Right atrium auricular region (tissue), 2 donors: ENCODE data around the gene DNASE1L1. TPM values are rescaled to one million over a fixed set of nuclear protein-coding genes. Genes with fewer than 3 reads are reported as not detected.
A peak's percentile ranks its signal among the peaks of the same experiment; 100 is the strongest.

ENCODE experiments used
- DNase-seq: peaks from one replicate; pipeline ENCODE4 v3.0.0-alpha.2; 2019; ENCODE audit warnings: low spot score
- H3K27ac ChIP-seq, 2 donors: fragments of 200-600 bp; sonication (generic); 1 replicate in 1 of 2; 2 replicates in 1 of 2; pipeline ENCODE4 v1.5.1; 2016 to 2019
- H3K27me3 ChIP-seq, 2 donors: fragments of 200-600 bp; sonication (generic); one replicate each; pipeline versions ENCODE4 v1.5.1 to v1.6.0; 2017 to 2019
- H3K36me3 ChIP-seq: fragments of 200-600 bp; sonication (generic); one replicate; pipeline ENCODE4 v1.5.1; 2016
- H3K4me1 ChIP-seq, 2 donors: fragments of 200-600 bp; sonication (generic); one replicate each; pipeline versions ENCODE4 v1.5.1 to v1.6.0; 2017 to 2019
- H3K4me3 ChIP-seq, 2 donors: fragments of 200-600 bp; sonication (generic); 1 replicate in 1 of 2; 2 replicates in 1 of 2; pipeline ENCODE4 v1.5.1; 2017 to 2019; ENCODE audit warnings: mild to moderate bottlenecking in 1 of 2, moderate library complexity in 1 of 2
- H3K9me3 ChIP-seq, 2 donors: fragments of 200-600 bp; sonication (generic); one replicate each; pipeline ENCODE4 v1.5.1; 2019
- CTCF ChIP-seq, 2 donors: fragments of 200-600 bp; sonication (generic); IDR thresholded peaks; one replicate each; pipeline ENCODE4 v1.5.1; 2019; ENCODE audit warnings: antibody characterized with exemption in 2 of 2
- total RNA-seq, 2 donors: library from RNA; depleted of rRNA; stranded (reverse); fragments of >200 nt; gene quantifications; one replicate each; pipeline ENCODE4 v1.1.0, GENCODE V29; 2016

The DNASE1L1 gene
- total RNA-seq, 2 donors from 2014 or later, result 74.4 to 84.0 TPM

DNA sequence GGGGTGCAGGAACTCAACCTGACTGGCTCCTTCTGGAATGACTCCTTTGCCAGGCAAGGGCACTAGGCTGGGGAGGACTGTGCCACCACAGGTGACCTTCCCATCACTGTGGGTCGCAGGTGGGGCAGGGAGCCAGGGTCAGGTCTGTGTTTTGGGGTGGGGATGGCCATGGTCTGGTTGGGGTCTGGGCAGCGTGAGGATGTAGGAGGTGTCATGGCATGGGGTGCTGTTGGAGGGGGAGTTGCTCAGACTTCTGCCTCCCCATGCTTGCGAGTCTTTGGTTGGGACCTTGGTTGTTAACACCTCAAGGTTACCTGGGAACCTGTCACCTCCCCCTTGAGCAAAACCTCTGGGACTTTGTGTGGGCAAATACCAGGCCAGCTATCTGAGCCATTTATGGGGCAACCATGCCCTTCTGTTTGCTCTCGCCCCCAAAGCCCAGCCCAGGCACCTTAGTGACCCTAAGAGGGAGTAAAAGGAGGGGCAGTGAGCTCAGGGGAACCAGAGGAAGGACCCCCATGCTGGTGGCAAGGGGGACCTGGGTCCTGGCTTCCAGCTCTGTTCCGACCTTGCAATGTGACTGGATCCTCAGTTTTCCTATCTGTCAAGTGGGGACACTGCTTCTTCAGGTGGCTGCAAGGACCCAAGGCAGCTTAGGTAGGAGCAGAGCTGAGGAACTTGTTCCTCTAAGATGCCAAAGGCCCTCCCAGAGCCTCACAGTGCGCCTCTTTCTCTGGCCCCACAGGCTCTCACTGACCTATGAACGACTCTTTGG is 25.5 kb upstream of the DNASE1L1 start:
- TF ChIP-seq CTCF (IDR thresholded peaks at IDR 0.05), result no peak
- peaks cover 15% of the 10 kb centered on the region for H3K36me3 ChIP-seq
- H3K4me3 ChIP-seq, result no peak overlapping the region
- no peaks in the 10 kb centered on the region for H3K27me3 ChIP-seq
- no peak for DNase-seq
- H3K9me3 ChIP-seq, result no peaks in the 10 kb centered on the region
- H3K27ac ChIP-seq, result no peak overlapping the region
- H3K4me1 ChIP-seq, result peaks cover 0 to 26% of the 10 kb centered on the region in 2 donors

DNA sequence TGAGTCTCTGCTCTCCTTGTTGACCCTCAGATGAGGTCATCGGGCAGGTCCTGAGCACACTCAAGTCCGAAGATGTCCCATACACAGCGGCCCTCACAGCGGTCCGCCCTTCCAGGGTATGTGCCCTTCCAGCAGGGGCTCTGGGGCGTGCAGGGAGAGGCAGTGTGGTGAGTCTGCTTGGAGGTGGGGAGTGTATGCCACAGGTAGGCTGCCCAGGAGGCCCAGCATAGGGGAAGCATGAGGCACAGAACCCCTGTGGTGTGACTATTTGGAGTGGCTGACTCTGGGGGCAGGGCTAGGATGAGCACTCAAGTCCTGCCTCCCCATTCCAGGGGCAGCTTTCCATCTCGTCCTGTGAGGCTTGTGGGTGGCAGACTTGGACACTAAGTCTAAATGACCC is 24.6 kb upstream of the DNASE1L1 start:
- no peak for DNase-seq
- TF ChIP-seq CTCF (IDR thresholded peaks at IDR 0.05), result no peak

GRCh38 chrX:154432210-154432609 is 23.2 kb upstream of the DNASE1L1 start:
- no peak for TF ChIP-seq CTCF (IDR thresholded peaks at IDR 0.05)
- no peak overlapping the region for H3K27ac ChIP-seq
- no peak for DNase-seq
- peaks cover 5% of the 10 kb centered on the region for H3K36me3 ChIP-seq
- no peaks in the 10 kb centered on the region for H3K9me3 ChIP-seq
- H3K4me3 ChIP-seq, result no peak overlapping the region
- no peaks in the 10 kb centered on the region for H3K27me3 ChIP-seq
- H3K4me1 ChIP-seq, result peaks cover 0 to 19% of the 10 kb centered on the region in 2 donors

More for the DNA sequence above, 24.6 kb upstream of the DNASE1L1 start:
- Histone ChIP-seq H3K36me3 (peaks cover 6% of the 10 kb centered on the region), H3K9me3 (no peaks in the 10 kb centered on the region), H3K27ac (no peak overlapping the region), H3K4me1 (peaks cover 0 to 19% of the 10 kb centered on the region in 2 donors), H3K4me3 (no peak overlapping the region), H3K27me3 (no peaks in the 10 kb centered on the region)

GRCh38 chrX:154431341-154431740 is 22.3 kb upstream of the DNASE1L1 start:
- Histone ChIP-seq H3K4me3 (no peak overlapping the region), H3K27ac (peak overlapping the region in 1 of 2 donors; percentile 29), H3K36me3 (peaks cover 5% of the 10 kb centered on the region), H3K9me3 (no peaks in the 10 kb centered on the region), H3K27me3 (no peaks in the 10 kb centered on the region), H3K4me1 (peaks cover 0 to 19% of the 10 kb centered on the region in 2 donors)
- DNase-seq, result no peak
- TF ChIP-seq CTCF (IDR thresholded peaks at IDR 0.05), result no peak

- H3K4me3 ChIP-seq, result no peak overlapping the region
- peaks cover 5% of the 10 kb centered on the region for H3K36me3 ChIP-seq
- H3K27ac ChIP-seq, result peak overlapping the region in 1 of 2 donors; percentile 29
- H3K4me1 ChIP-seq, result peaks cover 0 to 19% of the 10 kb centered on the region in 2 donors
- DNase-seq, result no peak
- TF ChIP-seq CTCF (IDR thresholded peaks at IDR 0.05), result no peak
- H3K9me3 ChIP-seq, result no peaks in the 10 kb centered on the region
- H3K27me3 ChIP-seq, result no peaks in the 10 kb centered on the region
These were observed 21.9 kb upstream of the DNASE1L1 start for GRCh38 chrX:154430916-154431315.
